Ishikawa (cell line): ENCODE results near the gene RPRML.

Experiments
- CEBPB ChIP-seq: IDR thresholded peaks from 2 replicates; pipeline ENCODE4 v1.6.1; 2012
- CREB1 ChIP-seq: IDR thresholded peaks from 2 replicates; pipeline ENCODE4 v1.6.1; 2012; ENCODE audit warnings: low read depth
- EGR1 ChIP-seq: IDR thresholded peaks from 2 replicates; pipeline ENCODE4 v1.6.1; 2012
- EP300 ChIP-seq: IDR thresholded peaks from 2 replicates; pipeline ENCODE4 v1.6.1; 2012; ENCODE audit warnings: borderline replicate concordance
- FOXM1 ChIP-seq: IDR thresholded peaks from 2 replicates; pipeline ENCODE4 v1.6.1; 2012; ENCODE audit warnings: low read depth, borderline replicate concordance
- NFIC ChIP-seq: IDR thresholded peaks from 2 replicates; pipeline ENCODE4 v1.6.1; 2012
- RAD21 ChIP-seq: IDR thresholded peaks from 2 replicates; pipeline ENCODE4 v1.6.1; 2012; ENCODE audit warnings: low read depth
- TAF1 ChIP-seq: IDR thresholded peaks from 2 replicates; pipeline ENCODE4 v1.6.1; 2012; ENCODE audit warnings: low read depth, mild to moderate bottlenecking
- TCF12 ChIP-seq: IDR thresholded peaks from 2 replicates; pipeline ENCODE4 v1.6.1; 2012; ENCODE audit warnings: low read depth
- TEAD4 ChIP-seq: IDR thresholded peaks from 2 replicates; pipeline ENCODE4 v1.6.1; 2012
- YY1 ChIP-seq: IDR thresholded peaks from 2 replicates; pipeline ENCODE4 v1.6.1; 2012; ENCODE audit warnings: low read depth
- ZBTB7A ChIP-seq: IDR thresholded peaks from 2 replicates; pipeline ENCODE4 v1.6.1; 2012; ENCODE audit warnings: low read depth
- TF ChIP-seq, protein P1 (sequence below): IDR thresholded peaks from 2 replicates; pipeline ENCODE4 v1.6.1; 2012
- TF ChIP-seq, protein P2 (sequence below): IDR thresholded peaks from 2 replicates; pipeline ENCODE4 v1.6.1; 2012; ENCODE audit warnings: low read depth, mild to moderate bottlenecking
- TF ChIP-seq, protein P3 (sequence below): IDR thresholded peaks from 2 replicates; pipeline ENCODE4 v1.6.1; 2012

Gene RPRML

GRCh38 chr17:46984341-46984740 is 5.3 kb upstream of the RPRML start:
- TF ChIP-seq CEBPB (no peak), EGR1 (no peak), YY1 (no peak), ZBTB7A (no peak), RAD21 (no peak), NFIC (no peak), TCF12 (no peak), EP300 (no peak), CREB1 (no peak), TAF1 (no peak), TEAD4 (no peak), FOXM1 (no peak)
- TF ChIP-seq, protein P1, sequence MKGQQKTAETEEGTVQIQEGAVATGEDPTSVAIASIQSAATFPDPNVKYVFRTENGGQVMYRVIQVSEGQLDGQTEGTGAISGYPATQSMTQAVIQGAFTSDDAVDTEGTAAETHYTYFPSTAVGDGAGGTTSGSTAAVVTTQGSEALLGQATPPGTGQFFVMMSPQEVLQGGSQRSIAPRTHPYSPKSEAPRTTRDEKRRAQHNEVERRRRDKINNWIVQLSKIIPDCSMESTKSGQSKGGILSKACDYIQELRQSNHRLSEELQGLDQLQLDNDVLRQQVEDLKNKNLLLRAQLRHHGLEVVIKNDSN, result no peak
- TF ChIP-seq, protein P2, sequence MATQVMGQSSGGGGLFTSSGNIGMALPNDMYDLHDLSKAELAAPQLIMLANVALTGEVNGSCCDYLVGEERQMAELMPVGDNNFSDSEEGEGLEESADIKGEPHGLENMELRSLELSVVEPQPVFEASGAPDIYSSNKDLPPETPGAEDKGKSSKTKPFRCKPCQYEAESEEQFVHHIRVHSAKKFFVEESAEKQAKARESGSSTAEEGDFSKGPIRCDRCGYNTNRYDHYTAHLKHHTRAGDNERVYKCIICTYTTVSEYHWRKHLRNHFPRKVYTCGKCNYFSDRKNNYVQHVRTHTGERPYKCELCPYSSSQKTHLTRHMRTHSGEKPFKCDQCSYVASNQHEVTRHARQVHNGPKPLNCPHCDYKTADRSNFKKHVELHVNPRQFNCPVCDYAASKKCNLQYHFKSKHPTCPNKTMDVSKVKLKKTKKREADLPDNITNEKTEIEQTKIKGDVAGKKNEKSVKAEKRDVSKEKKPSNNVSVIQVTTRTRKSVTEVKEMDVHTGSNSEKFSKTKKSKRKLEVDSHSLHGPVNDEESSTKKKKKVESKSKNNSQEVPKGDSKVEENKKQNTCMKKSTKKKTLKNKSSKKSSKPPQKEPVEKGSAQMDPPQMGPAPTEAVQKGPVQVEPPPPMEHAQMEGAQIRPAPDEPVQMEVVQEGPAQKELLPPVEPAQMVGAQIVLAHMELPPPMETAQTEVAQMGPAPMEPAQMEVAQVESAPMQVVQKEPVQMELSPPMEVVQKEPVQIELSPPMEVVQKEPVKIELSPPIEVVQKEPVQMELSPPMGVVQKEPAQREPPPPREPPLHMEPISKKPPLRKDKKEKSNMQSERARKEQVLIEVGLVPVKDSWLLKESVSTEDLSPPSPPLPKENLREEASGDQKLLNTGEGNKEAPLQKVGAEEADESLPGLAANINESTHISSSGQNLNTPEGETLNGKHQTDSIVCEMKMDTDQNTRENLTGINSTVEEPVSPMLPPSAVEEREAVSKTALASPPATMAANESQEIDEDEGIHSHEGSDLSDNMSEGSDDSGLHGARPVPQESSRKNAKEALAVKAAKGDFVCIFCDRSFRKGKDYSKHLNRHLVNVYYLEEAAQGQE, result no peak

DNA sequence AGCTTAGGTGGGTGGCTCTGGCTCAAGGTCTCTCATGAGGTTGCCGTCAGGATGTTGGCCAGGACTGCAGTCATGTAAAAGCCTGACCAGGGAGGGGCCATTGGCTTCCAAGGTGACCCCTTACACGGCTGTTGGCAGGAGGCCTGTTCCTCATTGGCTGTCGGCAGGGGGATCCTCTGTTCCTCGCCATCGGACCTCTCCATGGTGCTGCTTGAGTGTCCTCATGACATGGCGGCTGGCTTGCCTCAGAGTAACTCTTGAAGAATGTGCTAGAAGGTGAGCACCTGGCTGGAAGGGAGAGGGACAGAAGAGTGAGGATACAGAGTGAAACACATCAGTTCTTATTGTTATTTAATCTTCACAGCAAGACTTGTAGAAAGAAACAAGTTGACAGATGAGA is 4.7 kb upstream of the RPRML start:
- no peak for TF ChIP-seq CEBPB
- TF ChIP-seq FOXM1, result no peak
- TF ChIP-seq EP300, result no peak
- TF ChIP-seq CREB1, result no peak
- peak; percentile 55 for TF ChIP-seq YY1
- TF ChIP-seq TAF1, result no peak
- TF ChIP-seq, protein P3, sequence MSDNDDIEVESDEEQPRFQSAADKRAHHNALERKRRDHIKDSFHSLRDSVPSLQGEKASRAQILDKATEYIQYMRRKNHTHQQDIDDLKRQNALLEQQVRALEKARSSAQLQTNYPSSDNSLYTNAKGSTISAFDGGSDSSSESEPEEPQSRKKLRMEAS, result no peak
- no peak for TF ChIP-seq RAD21
- no peak for TF ChIP-seq NFIC
- no peak for TF ChIP-seq TEAD4
- no peak for TF ChIP-seq ZBTB7A
- TF ChIP-seq, protein P2, result peak; percentile 79
- no peak for TF ChIP-seq TCF12

- TF ChIP-seq, protein P2, result no peak
- TF ChIP-seq ZBTB7A, result no peak
- TF ChIP-seq CEBPB, result no peak
- TF ChIP-seq NFIC, result no peak
- TF ChIP-seq, protein P3, result no peak
These were observed 3.5 kb upstream of the RPRML start for GRCh38 chr17:46982577-46982976.

DNA sequence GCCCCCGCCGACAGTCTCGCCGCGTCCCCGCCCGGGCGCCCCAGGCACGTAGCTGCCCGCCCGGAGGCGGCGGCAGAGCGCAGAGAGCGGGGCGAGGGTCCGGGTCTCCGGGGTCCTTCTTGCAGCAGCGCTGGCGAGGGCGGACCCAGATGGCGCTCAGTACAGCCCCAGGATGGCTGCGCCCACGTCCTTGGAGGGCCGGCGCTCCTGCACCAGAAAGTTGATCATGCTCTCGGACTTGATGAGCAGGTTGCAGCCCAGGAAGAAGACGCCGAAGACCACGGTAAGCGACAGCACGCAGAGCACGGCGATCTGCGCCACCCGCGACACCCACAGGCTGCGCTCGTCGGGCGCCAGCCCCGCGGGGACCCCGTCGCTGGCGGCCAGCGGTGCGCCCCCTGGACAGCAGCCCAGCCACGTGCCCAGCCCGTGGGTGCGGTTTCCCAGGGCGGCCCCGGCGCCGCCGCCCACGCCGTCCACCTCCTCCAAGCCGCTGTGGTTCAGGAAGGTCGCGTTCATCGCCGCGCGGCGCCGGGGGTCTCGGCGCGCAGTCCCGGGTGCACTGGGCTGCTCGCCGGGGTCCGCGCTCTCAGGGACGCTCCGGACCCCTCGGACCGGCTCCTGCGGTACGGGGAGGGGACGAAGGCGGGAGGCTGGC is 435 bp downstream of the RPRML start:
- no peak for TF ChIP-seq YY1
- peak; percentile 75; the same call in 1 of the 2 replicates for TF ChIP-seq EGR1
- no peak for TF ChIP-seq CREB1
- TF ChIP-seq EP300, result no peak
- TF ChIP-seq, protein P2, result peak; percentile 25; the same call in 1 of the 2 replicates
- TF ChIP-seq, protein P1, result peak; percentile 41; the same call in 1 of the 2 replicates
- 0 out of 2 replicates have a peak, but pooled peaks have one; percentile 30 for TF ChIP-seq ZBTB7A
- no peak for TF ChIP-seq TEAD4
- TF ChIP-seq CEBPB, result no peak
- TF ChIP-seq, protein P3, result peak; percentile 76; the same call in 1 of the 2 replicates
- TF ChIP-seq TAF1, result no peak
